GM12878 (cell line): ENCODE results near the gene TSHB. TPM values are rescaled to one million over a fixed set of nuclear protein-coding genes. Genes with fewer than 3 reads are reported as not detected.
A peak's percentile ranks its signal among the peaks of the same experiment; 100 is the strongest.

Experiments
- ASH2L ChIP-seq: fragments of 300-600, 200-600 bp; sonication (generic); IDR thresholded peaks from 2 replicates; pipeline ENCODE4 v1.6.1; 2017; ENCODE audit warnings: low read depth, mild to moderate bottlenecking, borderline replicate concordance
- ATF3 ChIP-seq: IDR thresholded peaks from 2 replicates; pipeline ENCODE4 v1.6.1; 2011; ENCODE audit warnings: low read depth, mild to moderate bottlenecking, low read length, moderate library complexity, borderline replicate concordance; ENCODE audit errors: extremely low read depth
- CEBPB ChIP-seq, 2 experiments: fragments of 150-350 bp in 1 of 2; IDR thresholded peaks; 2 replicates each; pipeline ENCODE4 v1.6.1; 2012 to 2014; ENCODE audit warnings: low read depth in 2 of 2, low read length in 2 of 2, borderline replicate concordance in 1 of 2, inconsistent platforms in 1 of 2
- CEBPZ ChIP-seq: fragments of 150-350 bp; IDR thresholded peaks from 2 replicates; pipeline ENCODE4 v1.6.1; 2016; ENCODE audit warnings: low read depth, low read length
- CREB1 ChIP-seq: IDR thresholded peaks from 2 replicates; pipeline ENCODE4 v1.6.1; 2012; ENCODE audit warnings: low read depth, mild to moderate bottlenecking, inconsistent platforms
- CTCF ChIP-seq, 3 experiments: IDR thresholded peaks in 2 of 3; conservative IDR thresholded peaks in 1 of 3; 2 replicates each; pipeline ENCODE4 v1.5.1; 2011; ENCODE audit warnings: low read depth in 3 of 3, low read length in 3 of 3, mild to moderate bottlenecking in 3 of 3, control low read depth in 2 of 3, moderate library complexity in 2 of 3, inconsistent platforms in 1 of 3, mixed read lengths in 1 of 3; ENCODE audit not compliant: control insufficient read depth in 2 of 3, insufficient read depth in 1 of 3; ENCODE audit errors: extremely low read depth in 1 of 3
- GABPA ChIP-seq: IDR thresholded peaks from 2 replicates; pipeline ENCODE4 v1.6.1; 2014; ENCODE audit warnings: antibody characterized with exemption, low read depth, mild to moderate bottlenecking, inconsistent platforms
- HCFC1 ChIP-seq: fragments of 150-350 bp; IDR thresholded peaks from 2 replicates; pipeline ENCODE4 v1.6.1; 2014; ENCODE audit warnings: low read length
- HDGF ChIP-seq: fragments of 450-650 bp; IDR thresholded peaks from 2 replicates; pipeline ENCODE4 v1.6.1; 2016; ENCODE audit warnings: antibody characterized with exemption
- IRF3 ChIP-seq: fragments of 450-650 bp; IDR thresholded peaks from 2 replicates; pipeline ENCODE4 v1.6.1; 2014; ENCODE audit warnings: mild to moderate bottlenecking
- JUND ChIP-seq: IDR thresholded peaks from 2 replicates; pipeline ENCODE4 v1.6.1; 2012; ENCODE audit warnings: low read depth, mild to moderate bottlenecking, low read length, improper control_type of control experiment, moderate library complexity
- MAX ChIP-seq: IDR thresholded peaks from 2 replicates; pipeline ENCODE4 v1.6.1; 2012; ENCODE audit warnings: low read depth, low read length, improper control_type of control experiment
- MXI1 ChIP-seq: fragments of 150-350 bp; IDR thresholded peaks from 2 replicates; pipeline ENCODE4 v1.6.1; 2011; ENCODE audit warnings: low read depth, mild to moderate bottlenecking, inconsistent platforms, low read length, improper control_type of control experiment
- MYB ChIP-seq: fragments of 150-350 bp; IDR thresholded peaks from 2 replicates; pipeline ENCODE4 v1.6.1; 2014; ENCODE audit warnings: mild to moderate bottlenecking, low read depth, low read length, borderline replicate concordance
- NFYA ChIP-seq: IDR thresholded peaks from 2 replicates; pipeline ENCODE4 v1.6.1; 2011; ENCODE audit warnings: low read depth, mild to moderate bottlenecking, low read length, improper control_type of control experiment, borderline replicate concordance
- POU2F2 ChIP-seq: IDR thresholded peaks from 3 replicates; pipeline ENCODE4 v1.6.1; 2011; ENCODE audit warnings: low read depth, mild to moderate bottlenecking, low read length, borderline replicate concordance
- REST ChIP-seq: IDR thresholded peaks from 2 replicates; pipeline ENCODE4 v1.6.1; 2012; ENCODE audit warnings: mild to moderate bottlenecking, low read depth, low read length
- TAF1 ChIP-seq: IDR thresholded peaks from 2 replicates; pipeline ENCODE4 v1.6.1; 2011; ENCODE audit warnings: mild to moderate bottlenecking, low read depth, low read length, borderline replicate concordance
- TCF12 ChIP-seq: IDR thresholded peaks from 2 replicates; pipeline ENCODE4 v1.6.1; 2011; ENCODE audit warnings: low read depth, mild to moderate bottlenecking, low read length
- polyA plus RNA-seq, 11 experiments: library from polyadenylated mRNA; depleted of rRNA in 4 of 11; unstranded in 6 of 11; stranded (reverse) in 5 of 11; fragments of >200 nt; fragmentation: Nextera tagmentation in 4 of 11; fragmentation: Illumina TruSeq in 1 of 11; extraction: Ambion mirVana in 4 of 11; extraction: Trizol in 1 of 11; gene quantifications; 1 replicate in 1 of 11; 2 replicates in 10 of 11; pipeline versions ENCODE4 v1.2.1 to v1.2.3, GENCODE V29; 2011 to 2016; ENCODE audit warnings: inconsistent platforms in 2 of 11, missing spikeins in 2 of 11, low read depth in 1 of 11
- total RNA-seq, 4 experiments: library from RNA; depleted of rRNA in 3 of 4; stranded (reverse); fragments of >200 nt in 3 of 4; fragmentation: Illumina TruSeq in 1 of 4; extraction: Trizol in 1 of 4; gene quantifications; 2 replicates each; pipeline versions ENCODE4 v1.2.1 to v1.2.3, GENCODE V29; 2013 to 2021

The TSHB gene
- total and polyA plus RNA-seq, 10 of the 15 experiments (the other 5 are each of a cell fraction or from before 2014, with no cell fraction given) = not detected

GRCh38 chr1:115056395-115056798 lies 26.8 kb downstream of the TSHB start (continued):
- no peak for TF ChIP-seq CEBPZ
- TF ChIP-seq POU2F2 = no peak
- TF ChIP-seq CEBPB (IDR thresholded peaks at IDR 0.05; ENCODE audit: borderline replicate concordance in 1 of 2, low read depth in 2 of 2, low read length in 2 of 2) = no peak
- no peak for TF ChIP-seq CREB1
- no peak for TF ChIP-seq JUND
- TF ChIP-seq NFYA = no peak
- no peak for TF ChIP-seq TAF1
- no peak for TF ChIP-seq ATF3
- no peak for TF ChIP-seq MXI1
- TF ChIP-seq CTCF (IDR thresholded peaks at IDR 0.05 in 2 of 3, conservative IDR thresholded peaks at IDR 0.05 in 1 of 3; ENCODE audit: control insufficient read depth in 2 of 3, extremely low read depth in 1 of 3, insufficient read depth in 1 of 3, low read depth in 3 of 3, low read length in 3 of 3) = no peak
- no peak for TF ChIP-seq HCFC1
- TF ChIP-seq MAX = no peak
- TF ChIP-seq GABPA = no peak
- TF ChIP-seq HDGF = no peak
- TF ChIP-seq IRF3 = no peak
- TF ChIP-seq ASH2L = no peak
- no peak for TF ChIP-seq REST
- TF ChIP-seq MYB = no peak
- 0 out of 2 replicates have a peak, but pooled peaks have one; percentile 8 for TF ChIP-seq TCF12
